ENCODE measurements around the gene PLA1A.

DNA sequence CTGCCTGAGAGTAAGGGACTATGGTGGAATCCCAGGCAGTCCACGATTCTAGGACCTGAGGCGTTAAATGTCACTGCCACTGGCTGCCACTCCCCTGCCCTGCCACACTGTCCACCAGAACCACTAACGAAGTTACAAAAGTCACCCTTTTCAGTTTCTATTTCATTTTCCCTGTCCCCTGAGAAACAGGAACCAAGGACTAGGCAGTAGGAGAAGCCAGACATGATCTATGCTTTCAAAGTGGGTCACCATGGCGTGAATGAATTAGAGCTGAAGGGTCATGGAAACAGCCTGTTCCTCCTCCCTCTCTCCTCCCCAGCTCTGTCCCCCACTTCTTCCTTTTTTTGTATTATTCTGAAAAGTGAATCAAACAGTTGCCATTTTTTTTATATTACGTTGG, 27.5 kb upstream of the PLA1A start:
- TF ChIP-seq, protein P1, sequence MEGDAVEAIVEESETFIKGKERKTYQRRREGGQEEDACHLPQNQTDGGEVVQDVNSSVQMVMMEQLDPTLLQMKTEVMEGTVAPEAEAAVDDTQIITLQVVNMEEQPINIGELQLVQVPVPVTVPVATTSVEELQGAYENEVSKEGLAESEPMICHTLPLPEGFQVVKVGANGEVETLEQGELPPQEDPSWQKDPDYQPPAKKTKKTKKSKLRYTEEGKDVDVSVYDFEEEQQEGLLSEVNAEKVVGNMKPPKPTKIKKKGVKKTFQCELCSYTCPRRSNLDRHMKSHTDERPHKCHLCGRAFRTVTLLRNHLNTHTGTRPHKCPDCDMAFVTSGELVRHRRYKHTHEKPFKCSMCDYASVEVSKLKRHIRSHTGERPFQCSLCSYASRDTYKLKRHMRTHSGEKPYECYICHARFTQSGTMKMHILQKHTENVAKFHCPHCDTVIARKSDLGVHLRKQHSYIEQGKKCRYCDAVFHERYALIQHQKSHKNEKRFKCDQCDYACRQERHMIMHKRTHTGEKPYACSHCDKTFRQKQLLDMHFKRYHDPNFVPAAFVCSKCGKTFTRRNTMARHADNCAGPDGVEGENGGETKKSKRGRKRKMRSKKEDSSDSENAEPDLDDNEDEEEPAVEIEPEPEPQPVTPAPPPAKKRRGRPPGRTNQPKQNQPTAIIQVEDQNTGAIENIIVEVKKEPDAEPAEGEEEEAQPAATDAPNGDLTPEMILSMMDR (IDR thresholded peaks at IDR 0.05; ENCODE audit: low read length), result no peak
- TF ChIP-seq EZH2 (IDR thresholded peaks at IDR 0.05; ENCODE audit: borderline replicate concordance, low read length), result no peak
